ENCODE measurements around the gene ITIH3. TPM values are rescaled to one million over a fixed set of nuclear protein-coding genes. Genes with fewer than 3 reads are reported as not detected.

Gene ITIH3
- total RNA-seq, 4 donors from 2014 or later = 0.83 to 3.2 (median 1.5) TPM

DNA sequence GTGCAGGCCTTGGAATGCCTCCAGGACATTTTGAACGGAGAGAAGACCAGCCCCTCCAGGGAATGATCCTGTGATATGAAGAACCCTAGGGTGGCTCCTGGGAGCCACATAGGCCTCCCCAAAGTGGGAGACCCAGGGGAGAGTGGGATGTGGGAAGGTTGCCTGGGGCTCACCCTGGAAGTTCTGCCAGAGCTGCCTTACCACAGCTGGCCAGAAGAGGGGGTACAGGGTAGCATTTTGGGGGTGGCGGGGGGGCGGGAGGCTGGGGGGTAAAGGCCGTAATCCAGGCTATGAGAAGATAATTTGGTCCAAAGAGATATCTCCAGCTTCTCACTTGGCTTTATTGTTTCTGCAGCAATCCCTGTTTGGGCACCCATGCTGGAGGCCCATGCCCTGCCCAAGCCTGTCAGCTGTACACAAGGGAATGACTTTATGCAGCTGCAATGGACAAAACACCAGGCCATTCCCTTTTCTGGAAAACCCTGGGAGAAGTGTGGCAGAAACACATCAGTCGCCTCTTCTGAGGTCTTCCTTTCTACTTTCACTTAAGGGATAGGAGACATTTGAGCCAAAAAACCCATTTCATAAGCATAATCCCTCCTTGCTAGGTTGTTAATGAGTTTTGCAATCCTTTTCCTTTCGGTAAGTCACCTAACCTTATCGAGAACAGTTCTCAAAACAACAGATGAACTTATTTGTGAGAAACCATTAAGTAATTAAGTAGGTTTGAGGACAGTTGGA is 51.3 kb downstream of the ITIH3 start:
- Histone ChIP-seq H3K27ac (replicated peaks in 1 of 4) (peak overlapping the region; percentile 78 to 83 (median 80)), H3K4me1 (peaks cover 50 to 83% (median 74%) of the 10 kb centered on the region in 4 donors), H3K36me3 (peaks cover 0 to 64% (median 38%) of the 10 kb centered on the region in 4 donors), H3K27me3 (no peaks in the 10 kb centered on the region), H3K9me3 (no peaks in the 10 kb centered on the region), H3K4me3 (no peak overlapping the region)
- TF ChIP-seq, protein P1, sequence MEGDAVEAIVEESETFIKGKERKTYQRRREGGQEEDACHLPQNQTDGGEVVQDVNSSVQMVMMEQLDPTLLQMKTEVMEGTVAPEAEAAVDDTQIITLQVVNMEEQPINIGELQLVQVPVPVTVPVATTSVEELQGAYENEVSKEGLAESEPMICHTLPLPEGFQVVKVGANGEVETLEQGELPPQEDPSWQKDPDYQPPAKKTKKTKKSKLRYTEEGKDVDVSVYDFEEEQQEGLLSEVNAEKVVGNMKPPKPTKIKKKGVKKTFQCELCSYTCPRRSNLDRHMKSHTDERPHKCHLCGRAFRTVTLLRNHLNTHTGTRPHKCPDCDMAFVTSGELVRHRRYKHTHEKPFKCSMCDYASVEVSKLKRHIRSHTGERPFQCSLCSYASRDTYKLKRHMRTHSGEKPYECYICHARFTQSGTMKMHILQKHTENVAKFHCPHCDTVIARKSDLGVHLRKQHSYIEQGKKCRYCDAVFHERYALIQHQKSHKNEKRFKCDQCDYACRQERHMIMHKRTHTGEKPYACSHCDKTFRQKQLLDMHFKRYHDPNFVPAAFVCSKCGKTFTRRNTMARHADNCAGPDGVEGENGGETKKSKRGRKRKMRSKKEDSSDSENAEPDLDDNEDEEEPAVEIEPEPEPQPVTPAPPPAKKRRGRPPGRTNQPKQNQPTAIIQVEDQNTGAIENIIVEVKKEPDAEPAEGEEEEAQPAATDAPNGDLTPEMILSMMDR (IDR thresholded peaks at IDR 0.05) = peak; percentile 25 to 64 (median 36)
- TF ChIP-seq POLR2A (IDR thresholded peaks at IDR 0.05; ENCODE audit: low read depth) = no peak
- 60% methylated on average over 7 of the region's 7 CpGs for WGBS
- intact Hi-C loops (cut with DNase I) = loop anchor here (5.0 kb wide), 3 partner anchors 46 to 226 kb away; partner anchors contain the start of gene NEK4
- DNase-seq (ENCODE audit: extremely low spot score) = no peak

DNA sequence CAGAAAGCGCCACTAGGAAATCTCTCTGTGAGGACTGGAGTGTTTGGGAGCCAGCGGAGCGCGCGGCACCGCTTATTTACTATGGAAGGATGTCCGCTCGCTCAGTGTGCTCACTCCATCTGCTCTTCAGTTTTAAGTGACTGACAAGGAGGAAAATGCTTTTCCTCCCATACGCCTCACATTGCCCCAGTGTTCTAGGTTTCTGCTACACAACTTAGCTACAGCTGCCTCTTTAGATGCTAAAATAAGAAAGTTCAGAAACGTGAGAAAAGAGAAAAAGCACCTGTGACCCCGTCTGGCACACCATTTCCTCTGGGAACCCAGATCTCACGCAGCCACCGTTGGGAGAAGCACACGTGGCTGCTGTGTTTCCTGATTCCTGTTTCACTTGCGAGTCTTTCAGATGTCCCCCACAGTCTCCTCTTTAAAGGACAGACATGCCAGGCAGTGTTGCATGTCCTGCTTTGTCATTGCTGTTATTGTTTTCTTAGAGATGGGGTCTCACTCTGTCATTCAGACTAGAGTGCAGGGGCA is 51.9 kb downstream of the ITIH3 start:
- H3K27me3 ChIP-seq = no peaks in the 10 kb centered on the region
- H3K4me1 ChIP-seq = peaks cover 44 to 80% (median 73%) of the 10 kb centered on the region in 4 donors
- no peak for DNase-seq (ENCODE audit: extremely low spot score)
- intact Hi-C loops (cut with DNase I) = loop anchor here (5.0 kb wide), 3 partner anchors 46 to 226 kb away; partner anchors contain the start of gene NEK4
- 72% methylated on average over 15 of the region's 15 CpGs for WGBS
- no peaks in the 10 kb centered on the region for H3K9me3 ChIP-seq
- H3K27ac ChIP-seq (replicated peaks in 1 of 4) = peak overlapping the region; percentile 78 to 83 (median 80)
- TF ChIP-seq POLR2A (IDR thresholded peaks at IDR 0.05; ENCODE audit: low read depth) (no peak), POLR2AphosphoS5 (IDR thresholded peaks at IDR 0.05) (peak; percentile 11 to 13)
- no peak overlapping the region for H3K4me3 ChIP-seq
- peaks cover 5 to 64% (median 38%) of the 10 kb centered on the region in 4 donors for H3K36me3 ChIP-seq

DNA sequence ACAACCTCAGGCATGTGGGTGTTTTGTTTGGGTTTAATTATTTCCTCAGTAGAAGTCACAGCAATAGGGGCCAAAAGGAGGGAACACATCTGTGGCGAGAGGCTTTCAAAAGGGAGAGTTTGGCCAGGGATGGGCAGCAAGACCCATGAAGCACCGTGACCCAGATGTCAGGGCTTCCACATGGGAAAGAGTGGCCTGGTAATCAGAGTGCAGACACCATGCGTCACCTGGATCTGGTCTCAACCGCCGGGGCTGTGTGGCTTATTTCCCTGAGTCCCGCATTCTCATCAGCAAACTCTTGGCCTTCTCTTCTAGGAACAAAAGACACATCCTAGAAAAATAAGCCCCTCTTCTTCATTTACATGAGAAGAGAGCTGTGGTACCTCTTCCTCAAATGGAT is 52.6 kb downstream of the ITIH3 start:
- TF ChIP-seq EP300 (IDR thresholded peaks at IDR 0.05) (no peak), POLR2A (IDR thresholded peaks at IDR 0.05; ENCODE audit: low read depth) (no peak), POLR2AphosphoS5 (IDR thresholded peaks at IDR 0.05) (no peak)
- peaks cover 37 to 72% (median 66%) of the 10 kb centered on the region in 4 donors for H3K4me1 ChIP-seq
- peaks cover 10 to 64% (median 40%) of the 10 kb centered on the region in 4 donors for H3K36me3 ChIP-seq
- no peaks in the 10 kb centered on the region for H3K27me3 ChIP-seq
- 95% methylated on average over 5 of the region's 6 CpGs for WGBS
- no peak overlapping the region for H3K4me3 ChIP-seq
- no peak for DNase-seq (ENCODE audit: extremely low spot score)
- no peaks in the 10 kb centered on the region for H3K9me3 ChIP-seq
- H3K27ac ChIP-seq (replicated peaks in 1 of 4) = peak overlapping the region in 3 of 4 donors; percentile 28 to 82 (median 78)
- intact Hi-C loops (cut with DNase I) = loop anchor here (5.0 kb wide), 3 partner anchors 45 to 225 kb away; partner anchors contain the start of gene NEK4

DNA sequence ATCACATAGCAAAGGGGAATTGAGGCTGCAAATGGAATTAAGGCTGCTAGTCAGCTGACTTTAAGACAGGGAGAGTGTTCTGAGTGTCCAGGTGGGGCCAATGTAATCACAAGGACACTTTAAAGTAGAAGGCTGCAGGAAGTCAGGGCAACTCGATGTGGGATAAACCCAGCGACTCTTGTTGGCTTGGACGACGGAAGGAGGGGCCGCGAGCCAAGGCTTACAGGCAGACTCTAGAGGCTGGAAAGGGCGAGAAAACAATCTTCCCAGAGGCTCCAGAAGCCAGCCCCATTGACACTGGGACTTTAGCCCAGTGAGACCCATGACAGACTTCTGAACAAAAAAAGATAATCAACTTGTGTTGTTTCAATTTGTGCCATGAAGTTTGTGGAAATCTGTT is 53.1 kb downstream of the ITIH3 start:
- Histone ChIP-seq H3K9me3 (no peaks in the 10 kb centered on the region), H3K4me3 (no peak overlapping the region), H3K4me1 (peaks cover 33 to 68% (median 61%) of the 10 kb centered on the region in 4 donors), H3K27me3 (no peaks in the 10 kb centered on the region), H3K27ac (replicated peaks in 1 of 4) (peak overlapping the region; percentile 28 to 82 (median 58)), H3K36me3 (peaks cover 12 to 64% (median 42%) of the 10 kb centered on the region in 4 donors)
- TF ChIP-seq, protein P1 (IDR thresholded peaks at IDR 0.05) = no peak
- no peak for TF ChIP-seq EP300 (IDR thresholded peaks at IDR 0.05)
- DNase-seq (ENCODE audit: extremely low spot score) = no peak
- WGBS = 86% methylated on average over 7 of the region's 7 CpGs
- intact Hi-C loops (cut with DNase I) = loop anchor here (5.0 kb wide), 3 partner anchors 45 to 225 kb away; partner anchors contain the start of gene NEK4

DNA sequence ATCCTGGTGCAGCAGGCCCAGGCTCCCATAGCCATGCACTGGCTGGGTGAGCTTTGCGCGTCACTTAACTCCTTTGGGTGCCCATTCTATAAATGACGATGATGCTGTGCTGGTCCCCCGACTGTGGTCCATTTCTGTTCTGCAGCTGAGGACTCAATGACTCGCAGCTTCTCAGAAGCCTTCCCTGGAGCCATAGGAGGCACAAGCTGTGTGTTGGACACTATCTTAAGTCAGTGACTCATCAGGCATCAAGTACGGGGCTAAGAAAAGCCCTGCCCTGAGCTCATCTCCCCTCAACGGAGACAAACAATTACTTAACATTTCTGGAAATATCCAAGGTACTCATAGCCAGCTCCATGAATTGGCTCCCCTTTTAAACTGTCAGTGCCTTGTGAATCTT is 54.0 kb downstream of the ITIH3 start:
- Histone ChIP-seq H3K9me3 (no peaks in the 10 kb centered on the region), H3K4me1 (peaks cover 24 to 59% (median 52%) of the 10 kb centered on the region in 4 donors), H3K4me3 (no peak overlapping the region), H3K27me3 (no peaks in the 10 kb centered on the region), H3K36me3 (peaks cover 12 to 70% (median 46%) of the 10 kb centered on the region in 4 donors), H3K27ac (replicated peaks in 1 of 4) (peak overlapping the region; percentile 49 to 82 (median 65))
- WGBS = 63% methylated on average over 6 of the region's 7 CpGs
- no peak for DNase-seq (ENCODE audit: extremely low spot score)
- TF ChIP-seq POLR2AphosphoS5 (IDR thresholded peaks at IDR 0.05) = peak in 1 of 2 donors; percentile 57
- no peak for TF ChIP-seq EP300 (IDR thresholded peaks at IDR 0.05)
- intact Hi-C loops (cut with DNase I) = loop anchor here (5.0 kb wide), 3 partner anchors 44 to 224 kb away; partner anchors contain the start of gene NEK4

DNA sequence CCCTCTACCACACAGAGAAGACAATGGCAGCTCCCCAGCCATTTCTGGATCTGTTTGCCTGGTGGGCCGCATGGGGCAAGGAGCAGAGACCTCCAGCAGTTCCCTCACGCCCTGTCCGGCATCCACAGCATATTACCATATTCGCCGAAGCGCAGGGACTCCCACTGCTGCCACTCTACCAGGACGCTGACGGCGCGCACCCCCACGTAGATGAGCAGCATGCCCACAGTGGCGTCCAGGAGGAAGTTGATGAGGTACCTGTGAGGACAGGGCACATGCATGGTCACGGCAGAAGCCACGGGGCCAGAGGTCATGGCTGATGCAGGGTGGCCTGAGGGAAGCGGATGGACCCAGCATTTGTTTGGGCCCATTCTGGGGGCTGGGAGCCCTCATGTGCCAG is 55.1 kb downstream of the ITIH3 start:
- intact Hi-C loops (cut with DNase I) = loop anchor here (5.0 kb wide), 3 partner anchors 43 to 223 kb away; partner anchors contain the start of gene NEK4
- TF ChIP-seq, protein P1 (IDR thresholded peaks at IDR 0.05) = no peak
- TF ChIP-seq POLR2A (IDR thresholded peaks at IDR 0.05; ENCODE audit: low read depth) (no peak), POLR2AphosphoS5 (IDR thresholded peaks at IDR 0.05) (no peak), EP300 (IDR thresholded peaks at IDR 0.05) (no peak)
- Histone ChIP-seq H3K9me3 (no peaks in the 10 kb centered on the region), H3K27me3 (no peaks in the 10 kb centered on the region), H3K36me3 (peaks cover 16 to 80% (median 51%) of the 10 kb centered on the region in 4 donors), H3K4me1 (peaks cover 15 to 48% (median 42%) of the 10 kb centered on the region in 4 donors), H3K27ac (replicated peaks in 1 of 4) (peak overlapping the region in 3 of 4 donors; percentile 49 to 82 (median 63)), H3K4me3 (no peak overlapping the region)
- WGBS = 83% methylated on average over 3 of the region's 15 CpGs
- no peak for DNase-seq (ENCODE audit: extremely low spot score)

Measured in esophagus muscularis mucosa (tissue), 4 donors.